SU-DHL-6 (cell line): ENCODE measurements around the gene EHD4.

Source experiments
- CTCF ChIP-seq: fragments of 200-600 bp; sonication (generic); IDR thresholded peaks from one replicate; pipeline ENCODE4 v1.5.1; 2017; ENCODE audit warnings: antibody characterized with exemption, mild to moderate bottlenecking, low read length, moderate library complexity; ENCODE audit not compliant: insufficient read depth, poor library complexity, severe bottlenecking
- EZH2phosphoT487 ChIP-seq: fragments of 200-600 bp; sonication (generic), shearing (Covaris generic); conservative IDR thresholded peaks from 2 replicates; pipeline ENCODE4 v1.6.1; 2018; ENCODE audit warnings: mild to moderate bottlenecking, antibody characterized with exemption, low read length, moderate library complexity, mixed read lengths

GRCh38 chr15:41881550-41881919 is 90.8 kb downstream of the EHD4 start:
- TF ChIP-seq CTCF (no peak), EZH2phosphoT487 (no peak)
